H4 (cell line): ENCODE measurements around the gene ZNF266. TPM values are rescaled to one million over a fixed set of nuclear protein-coding genes. Genes with fewer than 3 reads are reported as not detected.
A peak's percentile ranks its signal among the peaks of the same experiment; 100 is the strongest.

Source experiments
- DNase-seq: peaks from one replicate; pipeline ENCODE4 v3.0.0-alpha.2; 2015; ENCODE audit warnings: low spot score
- total RNA-seq: library from RNA; depleted of rRNA; stranded (reverse); fragments of >200 nt; shearing (Covaris generic); gene quantifications from 2 replicates; pipeline ENCODE4 v1.2.3, GENCODE V29; 2014; rRNA removed

ZNF266 gene
- total RNA-seq = 8.3 and 11.8 TPM in 2 replicates

DNA sequence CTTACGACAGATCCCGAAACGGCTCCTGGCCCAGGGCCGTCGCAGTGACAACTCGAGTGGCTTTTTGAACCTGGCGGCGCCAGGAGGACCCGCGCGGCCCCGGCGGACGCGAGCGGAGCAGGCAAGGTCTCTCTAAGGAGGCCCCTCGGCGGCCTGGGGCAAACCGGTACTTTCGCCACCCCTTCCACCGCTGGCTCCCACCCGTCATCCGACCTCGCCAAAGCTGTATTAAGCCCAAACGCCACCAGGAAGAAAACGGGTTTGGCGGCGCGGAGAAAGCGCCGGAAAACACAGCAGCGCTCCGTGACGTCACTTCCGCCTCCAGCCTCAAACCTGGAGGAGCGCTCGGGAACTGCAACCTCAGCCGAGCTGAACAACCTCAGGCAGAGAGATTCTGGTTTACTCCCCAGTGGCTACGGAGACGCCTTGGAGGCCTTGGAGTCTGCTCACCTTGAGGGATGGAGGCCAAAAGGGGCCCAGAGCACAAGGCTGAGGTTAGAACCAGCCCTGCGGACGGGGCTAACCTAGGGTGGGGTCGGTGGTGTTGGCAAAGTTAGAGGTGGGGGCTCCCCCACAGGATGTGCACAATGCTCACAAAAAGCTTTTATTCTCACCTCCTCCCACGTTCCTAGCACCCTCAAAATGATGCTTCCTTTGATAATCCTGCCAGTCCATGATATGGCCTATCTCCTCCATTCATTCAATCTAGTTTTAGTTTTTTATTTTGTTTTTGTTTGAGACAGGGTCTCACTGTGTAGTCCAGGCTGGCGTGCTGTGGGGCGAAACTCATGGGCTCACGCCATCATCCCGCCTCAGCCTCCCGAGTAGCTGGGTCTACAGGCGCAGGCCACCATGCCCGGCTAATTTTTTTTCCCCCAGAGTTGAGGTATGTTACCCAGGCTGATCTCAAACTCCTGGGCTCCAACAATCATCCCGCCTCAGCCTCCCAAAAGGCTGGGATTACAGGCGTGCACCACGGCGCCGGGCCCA lies at the start of gene ZNF266:
Gene ZNF266 (minus strand): TSS at position 295 of the 990 bp plus-strand sequence. CDS start 15,484 bp downstream, outside the sequence.
- peak; percentile 89 for DNase-seq

DNA sequence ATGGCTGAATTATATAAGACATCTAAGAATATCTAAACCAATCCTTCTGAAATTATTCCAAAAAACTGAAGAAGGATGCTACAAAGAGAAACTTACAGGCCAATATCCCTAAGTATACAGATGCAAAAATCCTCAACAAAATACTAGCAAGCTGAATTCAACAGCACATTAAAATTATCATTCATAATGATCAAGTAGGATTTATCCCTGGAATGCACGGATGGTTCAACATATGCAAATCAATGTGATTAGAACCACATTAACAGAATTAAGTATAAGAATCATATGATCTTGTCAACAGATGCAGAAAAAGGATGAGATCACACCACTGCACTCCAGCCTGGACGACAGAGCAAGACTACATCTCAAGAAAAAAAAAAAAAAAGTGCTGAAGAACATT lies 49.8 kb upstream of the ZNF266 start:
- DNase-seq = no peak

DNA sequence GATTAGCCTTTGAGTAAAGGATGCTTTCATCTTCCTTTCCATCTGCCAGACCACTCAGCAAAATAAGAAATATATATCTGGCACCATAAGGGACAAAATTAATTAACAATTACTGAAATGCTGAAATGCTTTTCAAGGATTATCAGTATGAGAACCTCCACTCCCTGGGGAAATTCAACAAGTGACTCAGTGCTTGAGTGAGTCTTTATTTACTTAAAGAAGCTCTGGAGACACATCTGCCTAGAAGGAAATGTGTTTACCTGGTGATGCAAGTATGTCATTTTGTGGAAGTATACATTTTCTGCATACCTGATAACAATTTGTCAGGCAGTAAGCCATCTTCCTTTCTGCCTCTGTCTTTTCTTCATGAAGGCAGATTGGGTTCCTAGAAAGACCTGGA lies 39.6 kb upstream of the ZNF266 start:
- DNase-seq = no peak

DNA sequence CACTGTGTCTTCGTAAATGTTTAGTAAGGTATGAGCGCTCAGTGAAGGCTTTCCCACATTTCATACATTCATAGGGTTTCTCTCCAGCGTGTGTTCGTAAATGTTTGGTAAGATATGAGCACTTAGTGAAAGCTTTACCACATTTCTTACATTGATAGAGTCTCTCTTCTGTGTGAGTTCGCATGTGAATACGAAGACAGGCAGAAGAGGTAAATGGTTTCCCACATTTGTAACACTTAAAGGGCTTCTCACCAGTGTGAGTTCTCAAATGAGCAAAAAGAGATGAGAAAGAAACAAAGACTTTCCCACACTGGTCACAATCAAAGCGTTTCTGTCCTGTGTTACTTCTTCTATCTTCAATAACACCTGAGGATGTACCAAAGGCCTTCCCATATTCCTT lies 31.8 kb upstream of the ZNF266 start:
- no peak for DNase-seq

DNA sequence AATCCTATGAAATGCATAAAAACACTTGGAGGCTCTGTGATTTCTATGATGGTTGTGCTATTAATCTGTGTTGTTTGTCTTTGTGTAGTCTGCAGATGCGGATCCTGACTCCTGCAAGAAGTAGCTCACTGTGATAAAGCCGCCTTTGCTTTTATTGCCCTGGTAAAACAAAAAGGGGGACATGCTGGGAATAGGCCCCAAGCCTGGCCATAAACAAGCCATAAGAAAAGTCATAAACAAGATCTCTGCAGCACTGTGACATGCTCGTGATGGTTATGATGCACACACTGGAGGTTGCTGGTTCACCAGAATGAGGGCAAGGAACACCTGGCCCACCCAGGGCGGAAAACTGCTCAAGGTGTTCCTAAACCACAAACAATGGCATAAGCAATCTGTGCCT lies 26.6 kb upstream of the ZNF266 start:
- DNase-seq = no peak

DNA sequence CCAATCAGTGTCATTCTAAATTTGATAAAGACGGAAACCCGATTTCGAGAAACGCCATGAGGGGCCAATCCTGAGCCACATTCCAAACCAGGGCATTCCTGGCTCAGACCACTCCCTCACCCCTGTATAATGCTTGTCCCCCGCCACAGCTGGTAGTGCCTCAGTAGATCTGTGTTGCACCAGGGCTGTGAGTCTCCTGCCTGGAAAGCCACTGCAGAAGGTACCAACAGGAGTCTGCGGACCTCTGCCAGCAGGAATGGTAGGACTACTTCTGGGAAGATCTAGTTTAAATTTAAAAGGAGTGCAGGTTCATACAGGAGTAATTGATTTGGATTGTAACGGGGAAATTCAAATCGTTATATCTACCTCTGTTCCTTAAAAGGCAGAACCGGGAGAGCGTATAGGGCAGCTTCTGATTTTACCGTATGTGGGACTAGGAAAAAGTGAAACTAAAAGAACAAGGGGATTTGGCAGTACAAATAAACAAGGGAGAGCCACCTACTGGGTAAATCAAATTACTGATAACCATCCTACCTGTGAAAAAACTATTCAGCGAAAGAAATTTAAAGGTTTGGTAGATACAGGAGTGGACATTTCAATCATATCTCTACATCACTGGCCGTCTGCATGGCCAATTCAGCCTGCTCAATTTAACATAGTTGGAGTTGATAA lies 20.8 kb upstream of the ZNF266 start:
- DNase-seq = peak; percentile 13

DNA sequence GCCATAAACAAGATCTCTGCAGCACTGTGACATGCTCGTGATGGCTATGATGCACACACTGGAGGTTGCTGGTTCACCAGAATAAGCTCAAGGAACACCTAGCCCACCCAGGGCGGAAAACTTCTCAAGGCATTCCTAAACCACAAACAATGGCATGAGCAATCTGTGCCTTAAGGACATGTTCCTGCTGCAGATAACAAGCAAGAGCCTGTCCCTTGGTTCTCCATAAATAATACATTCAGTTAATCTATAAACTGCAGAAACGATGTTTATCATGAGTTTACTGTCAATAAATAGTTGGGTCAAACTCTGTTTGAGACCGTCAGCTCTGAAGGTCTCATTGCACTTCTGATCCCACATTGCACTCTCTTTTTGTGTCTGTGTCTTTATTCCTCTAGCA lies 18.6 kb upstream of the ZNF266 start:
- DNase-seq = no peak

DNA sequence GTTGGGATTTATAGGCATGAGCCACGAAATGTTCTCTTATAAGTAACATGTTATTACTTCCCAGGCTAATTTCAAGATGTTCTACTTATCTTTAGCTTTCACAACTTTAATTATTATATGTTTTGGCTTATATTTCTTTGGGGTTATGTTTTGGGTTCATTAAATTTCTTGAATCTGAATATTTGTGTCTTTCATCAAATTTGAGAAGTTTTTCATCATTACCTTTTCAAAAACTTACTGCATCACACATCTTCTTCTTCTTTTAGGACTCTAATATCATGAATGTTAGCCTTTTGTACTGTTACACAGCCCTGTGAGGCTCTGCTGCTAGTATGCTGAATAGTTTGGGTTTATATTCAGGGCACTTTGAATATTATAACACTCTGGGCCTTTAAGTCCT lies 9.7 kb upstream of the ZNF266 start:
- no peak for DNase-seq

DNA sequence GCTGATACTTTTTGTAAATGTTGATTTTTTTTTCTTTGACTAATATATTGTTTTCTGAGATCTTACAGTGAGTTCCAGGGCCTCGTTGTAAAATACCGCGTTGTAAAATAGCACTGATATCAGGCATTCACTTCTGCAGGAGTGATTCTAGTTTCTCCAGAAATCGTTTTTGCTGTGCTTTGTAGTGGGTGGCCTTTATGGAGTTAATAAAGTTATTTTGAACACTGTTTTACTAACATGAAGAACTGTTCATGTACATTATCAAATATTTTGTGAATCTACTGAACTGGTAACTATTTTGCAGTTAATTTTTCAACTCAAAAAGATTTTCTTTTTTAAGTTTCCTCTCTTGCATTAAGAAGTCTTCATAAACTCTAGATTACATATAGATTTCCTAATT lies 985 bp upstream of the ZNF266 start:
- no peak for DNase-seq

DNA sequence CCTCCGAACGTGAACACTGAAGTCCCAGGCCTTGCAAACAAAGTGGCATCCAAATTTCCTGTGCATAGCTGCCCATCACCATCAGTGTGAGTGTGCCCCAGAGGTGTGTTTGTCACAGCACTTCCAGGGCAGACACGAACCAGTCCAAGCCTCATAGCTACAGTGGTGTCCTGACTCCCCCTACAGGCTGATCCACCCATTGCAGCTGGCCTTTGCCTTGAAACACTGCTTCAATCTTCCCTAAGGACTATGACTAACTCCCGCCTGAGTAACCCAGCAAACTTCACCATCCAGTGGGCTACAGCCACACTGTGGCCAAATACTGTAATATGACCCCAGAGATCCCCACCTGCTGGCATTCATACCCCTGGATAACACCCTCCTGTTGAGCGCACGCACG lies 3.9 kb downstream of the ZNF266 start:
- peak; percentile 11 for DNase-seq

DNA sequence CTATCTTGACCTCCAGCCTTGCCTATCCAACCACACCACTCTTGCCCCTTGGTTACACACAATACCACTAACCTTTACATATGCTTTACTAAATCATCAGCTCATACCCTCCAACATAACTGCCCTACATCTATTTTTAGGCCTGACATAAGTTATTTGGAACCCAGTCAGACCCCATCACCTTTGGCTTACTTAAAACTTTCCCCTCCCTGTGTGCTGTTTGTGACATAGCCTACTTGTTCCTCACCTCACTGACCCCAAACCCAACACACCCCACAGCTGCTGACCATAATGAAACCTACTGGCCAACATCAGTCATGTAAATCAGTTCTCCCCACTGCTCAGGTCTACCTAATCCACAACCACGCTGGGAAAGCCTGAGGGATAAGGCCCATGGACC lies 4.9 kb downstream of the ZNF266 start:
- DNase-seq = no peak

DNA sequence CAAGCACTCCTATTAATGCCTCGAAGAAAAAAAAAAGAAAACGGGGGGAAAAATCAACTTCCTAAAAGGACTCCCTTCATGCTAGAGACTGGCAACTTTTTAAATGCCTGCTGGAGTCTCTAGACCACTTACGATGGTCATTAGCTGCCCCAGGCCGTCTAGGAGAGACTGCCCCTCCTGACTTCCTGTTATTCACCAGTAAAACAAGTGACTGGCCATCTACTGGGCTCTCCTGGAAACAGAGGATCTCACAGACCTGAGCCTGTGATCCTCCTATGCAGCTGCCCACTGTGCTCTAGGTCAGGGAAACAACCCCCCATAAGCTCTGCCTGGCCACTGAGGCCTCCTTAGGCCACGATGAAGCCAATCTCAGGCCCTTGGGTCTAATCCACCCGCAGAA lies 7.4 kb downstream of the ZNF266 start:
- no peak for DNase-seq

DNA sequence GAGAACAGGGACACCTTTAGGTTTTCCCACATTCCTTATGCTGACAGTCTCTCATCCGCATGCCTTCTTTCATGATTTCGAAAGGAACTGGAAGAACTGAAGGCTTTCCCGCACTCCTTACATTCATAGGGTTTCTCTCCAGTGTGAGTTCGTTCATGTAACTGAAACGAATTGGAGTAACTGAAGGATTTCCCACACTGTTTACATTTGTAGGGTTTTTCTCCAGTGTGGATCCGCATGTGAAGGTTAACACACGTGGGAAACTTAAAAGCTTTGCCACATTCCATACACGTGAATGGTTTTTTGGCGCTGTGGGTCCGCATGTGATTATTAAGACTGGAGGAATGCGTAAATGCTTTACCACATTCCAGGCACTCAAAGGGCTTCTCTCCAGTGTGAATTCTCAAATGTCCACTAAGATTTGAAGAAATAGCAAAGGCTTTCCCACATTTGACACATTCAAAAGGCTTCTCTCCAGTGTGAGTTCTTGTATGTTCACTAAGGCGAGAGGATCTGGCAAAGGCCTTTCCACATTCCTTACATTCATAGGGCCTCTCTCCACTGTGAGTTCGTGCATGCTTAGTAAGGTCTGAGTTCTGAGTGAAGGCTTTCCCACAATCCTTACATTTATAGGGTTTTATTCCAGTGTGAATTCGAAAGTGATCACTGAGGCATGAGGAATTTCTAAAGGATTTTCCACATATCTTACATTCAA lies 22.0 kb downstream of the ZNF266 start:
- no peak for DNase-seq

DNA sequence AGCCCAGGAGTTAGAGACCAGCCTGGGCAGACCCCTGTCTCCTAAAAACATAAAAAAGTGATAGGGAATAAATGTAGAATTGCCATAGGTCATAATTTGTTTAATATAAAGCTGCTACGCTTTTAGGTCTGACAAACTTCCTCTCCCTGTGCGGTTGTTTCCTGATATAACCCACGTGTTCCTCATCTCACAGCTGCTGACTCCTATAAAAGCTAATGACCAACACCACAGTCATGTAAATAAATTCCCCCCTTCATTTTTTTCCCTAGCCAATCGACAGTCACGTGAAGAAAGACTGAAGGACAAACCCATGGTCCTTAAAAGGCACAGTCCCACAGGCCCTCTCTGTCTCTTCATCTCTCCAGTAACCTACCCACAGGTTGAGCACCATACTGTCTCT lies 27.5 kb downstream of the ZNF266 start:
- DNase-seq = no peak

DNA sequence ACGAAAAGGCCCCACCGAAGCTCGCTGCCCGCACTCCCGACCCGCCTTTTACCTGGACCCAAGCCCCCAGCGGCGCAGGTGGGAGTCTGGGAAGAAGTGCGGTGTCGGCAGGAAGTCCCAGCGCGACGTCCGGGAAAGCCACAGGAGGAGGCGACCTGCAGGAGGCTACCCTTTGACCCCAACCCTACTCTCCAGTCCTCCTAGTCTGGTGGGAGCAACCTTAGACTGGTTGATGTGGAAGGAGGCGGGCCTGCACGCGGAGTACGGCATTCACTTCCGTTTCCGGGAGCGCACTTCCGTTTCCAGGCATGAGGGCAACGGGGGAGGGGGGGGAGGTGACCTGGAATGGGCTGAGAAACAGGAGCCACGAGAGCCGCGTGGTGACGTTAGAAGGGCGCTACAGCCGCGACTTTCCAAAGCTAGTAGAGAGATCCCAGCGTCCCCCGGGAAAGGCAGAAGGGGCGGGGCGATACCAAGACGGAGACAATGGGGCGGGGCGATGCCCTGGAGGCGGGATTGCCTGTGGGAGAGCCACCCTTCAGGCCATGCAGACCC lies 28.5 kb downstream of the ZNF266 start:
- DNase-seq = peak; percentile 83

DNA sequence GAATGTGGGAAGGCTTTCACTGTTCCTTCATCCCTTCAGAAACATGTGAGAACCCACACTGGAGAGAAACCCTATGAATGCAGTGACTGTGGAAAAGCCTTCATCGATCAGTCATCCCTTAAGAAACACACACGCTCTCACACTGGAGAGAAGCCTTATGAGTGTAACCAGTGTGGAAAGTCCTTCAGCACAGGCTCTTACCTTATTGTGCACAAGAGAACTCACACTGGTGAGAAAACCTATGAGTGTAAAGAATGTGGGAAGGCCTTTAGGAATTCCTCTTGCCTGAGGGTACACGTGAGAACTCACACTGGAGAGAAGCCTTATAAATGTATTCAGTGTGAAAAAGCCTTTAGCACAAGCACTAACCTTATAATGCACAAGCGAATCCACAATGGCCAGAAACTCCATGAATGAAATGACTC lies 54.0 kb downstream of the ZNF266 start:
- no peak for DNase-seq

DNA sequence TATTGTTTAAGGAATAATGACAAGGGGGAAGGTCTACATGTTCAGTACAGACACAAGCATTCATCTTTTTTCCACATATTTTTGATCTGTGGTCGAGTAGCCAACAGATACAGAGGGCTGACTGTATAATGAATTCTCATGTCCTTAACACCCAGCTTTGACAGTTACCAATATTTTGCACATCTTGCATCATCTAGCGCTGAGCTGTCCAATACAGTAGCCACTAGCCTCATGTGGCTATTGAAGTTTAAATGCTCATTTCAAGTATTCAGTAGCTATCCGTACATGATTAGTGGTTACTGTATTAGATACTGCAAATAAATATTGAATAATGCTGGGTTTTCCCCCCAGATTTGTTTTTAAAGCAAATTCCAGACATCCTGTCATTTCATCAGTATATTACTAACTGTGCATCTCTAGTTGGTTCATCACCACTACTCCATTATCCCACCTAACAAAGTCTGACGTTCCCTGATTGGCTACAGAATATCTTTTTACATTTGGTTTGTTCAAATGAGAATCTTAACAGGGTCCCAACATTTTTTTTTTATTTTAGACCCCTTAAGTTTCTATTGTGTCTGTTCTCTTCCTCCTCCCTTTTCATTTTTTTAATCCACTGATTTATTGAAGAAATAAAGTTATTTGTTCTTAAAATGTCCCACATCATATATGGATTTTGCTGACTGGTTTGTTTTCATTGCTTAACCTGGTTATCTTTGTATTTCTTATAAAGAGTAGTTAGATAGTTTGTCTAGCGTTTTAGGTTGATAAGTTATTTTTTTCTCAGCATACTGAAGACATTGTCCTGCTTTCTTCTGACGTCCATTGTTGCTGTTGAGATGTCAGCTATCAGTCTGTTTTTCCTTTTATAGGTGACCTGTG lies 64.4 kb downstream of the ZNF266 start:
- DNase-seq = no peak

DNA sequence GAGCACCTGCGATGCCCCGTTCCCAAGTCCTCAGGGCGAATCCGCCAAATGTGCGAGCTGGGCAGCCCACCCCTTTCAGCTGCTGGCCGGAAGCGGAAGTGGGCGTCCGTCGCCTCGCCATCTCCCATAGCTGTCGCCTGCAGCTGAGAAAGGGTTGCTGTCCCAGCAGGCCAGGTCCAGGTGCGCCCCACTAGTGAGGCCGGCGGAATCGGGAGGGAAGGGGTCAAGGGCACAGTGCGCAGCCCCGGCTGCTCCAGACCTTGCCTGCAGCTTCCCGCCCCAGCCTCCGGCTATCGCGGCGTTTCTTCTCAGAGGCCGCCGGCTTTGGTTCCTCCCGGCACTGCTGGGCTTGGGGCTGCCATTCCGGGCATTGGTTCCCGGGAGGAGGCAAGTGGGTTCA lies 72.5 kb downstream of the ZNF266 start, which contains the start of gene ZNF177:
Gene ZNF177 (plus strand): TSS at position 109 of the 400 bp plus-strand sequence. CDS start 15,299 bp downstream, outside the sequence.
- DNase-seq = no peak
